Measurements from ENCODE around the gene PFDN1. TPM values are rescaled to one million over a fixed set of nuclear protein-coding genes. Genes with fewer than 3 reads are reported as not detected.

PFDN1 gene
- polyA plus RNA-seq, 6 donors from 2014 or later: 110 to 269 (median 140) TPM

GRCh38 chr5:140303966-140304365, 1.1 kb upstream of the PFDN1 start:
- ATAC-seq (ENCODE audit: low read depth in 2 of 2) (no peak), DNase-seq (no peak)
- peaks cover 0 to 2% (median 0%) of the 10 kb centered on the region in 7 donors for H3K9me3 Mint-ChIP-seq
- peaks cover 3 to 8% (median 7%) of the 10 kb centered on the region in 3 donors for H3K27me3 Mint-ChIP-seq
- peak overlapping the region in 4 of 8 donors; percentile 9 to 51 (median 38) for H3K4me3 Mint-ChIP-seq
- H3K27ac Mint-ChIP-seq: no peak overlapping the region
- peaks cover 15 to 17% (median 17%) of the 10 kb centered on the region in 3 donors for H3K4me1 Mint-ChIP-seq
- H3K36me3 Mint-ChIP-seq: peaks cover 0 to 5% of the 10 kb centered on the region in 2 donors

GRCh38 chr5:140301136-140301535, 1.8 kb downstream of the PFDN1 start:
- DNase-seq: no peak
- no peak for ATAC-seq (ENCODE audit: low read depth in 2 of 2)
- peaks cover 19 to 29% (median 29%) of the 10 kb centered on the region in 3 donors for H3K4me1 Mint-ChIP-seq
- no peak overlapping the region for H3K27ac Mint-ChIP-seq
- H3K27me3 Mint-ChIP-seq: peaks cover 2 to 3% (median 3%) of the 10 kb centered on the region in 3 donors
- H3K9me3 Mint-ChIP-seq: no peaks in the 10 kb centered on the region
- peaks cover 0 to 5% of the 10 kb centered on the region in 2 donors for H3K36me3 Mint-ChIP-seq
- H3K4me3 Mint-ChIP-seq: peak overlapping the region in 5 of 8 donors; percentile 29 to 95 (median 73)

DNA sequence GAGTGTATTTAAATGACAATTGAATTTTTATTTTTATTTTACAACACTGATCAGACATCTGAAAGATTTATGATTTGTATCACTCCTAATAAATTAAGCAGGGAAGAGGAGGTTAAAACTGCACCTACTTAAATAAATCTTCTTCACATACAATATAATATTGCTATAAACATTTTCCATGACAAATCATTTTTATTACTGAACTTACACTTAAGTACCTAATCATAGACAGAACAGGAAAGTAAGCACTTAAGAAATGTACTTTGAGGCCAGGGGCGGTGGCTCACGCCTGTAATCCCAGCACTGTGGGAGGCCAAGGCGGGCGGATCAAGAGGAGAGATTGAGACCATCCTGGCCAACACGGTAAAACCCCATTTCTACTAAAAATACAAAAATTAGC, 3.8 kb downstream of the PFDN1 start:
- Mint-ChIP-seq H3K4me3 (no peak overlapping the region), H3K27me3 (no peaks in the 10 kb centered on the region), H3K27ac (peak overlapping the region in 1 of 6 donors; percentile 74), H3K36me3 (peaks cover 0 to 5% of the 10 kb centered on the region in 2 donors), H3K9me3 (no peaks in the 10 kb centered on the region), H3K4me1 (peaks cover 29 to 45% (median 43%) of the 10 kb centered on the region in 3 donors)
- DNase-seq (no peak), ATAC-seq (ENCODE audit: low read depth in 2 of 2) (no peak)

- DNase-seq: no peak
- Mint-ChIP-seq H3K4me3 (no peak overlapping the region), H3K27me3 (no peaks in the 10 kb centered on the region), H3K9me3 (no peaks in the 10 kb centered on the region), H3K36me3 (peaks cover 0 to 5% of the 10 kb centered on the region in 2 donors), H3K4me1 (peaks cover 26 to 48% (median 48%) of the 10 kb centered on the region in 3 donors), H3K27ac (peak overlapping the region in 1 of 6 donors; percentile 14)
- ATAC-seq (ENCODE audit: low read depth in 2 of 2): no peak
Observed at GRCh38 chr5:140298183-140298601, 4.7 kb downstream of the PFDN1 start.

DNA sequence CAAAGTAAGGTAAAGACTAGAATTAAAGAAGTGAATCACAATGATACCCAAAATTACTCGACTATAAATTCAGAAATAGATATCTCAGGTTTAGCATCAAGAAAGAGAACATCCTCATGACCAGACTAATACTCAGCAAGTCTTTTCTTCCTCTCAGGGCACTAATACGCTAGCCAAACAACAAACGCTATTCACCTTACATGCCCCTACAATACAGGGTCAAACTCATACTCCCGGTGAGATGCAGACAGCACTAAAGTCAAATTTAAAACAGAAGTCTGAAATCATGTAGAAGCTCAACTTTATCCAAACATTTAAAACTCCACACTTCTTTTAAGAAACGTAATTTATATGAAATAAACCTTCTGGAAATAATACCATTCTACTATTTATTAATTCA, 5.6 kb downstream of the PFDN1 start:
- no peaks in the 10 kb centered on the region for H3K9me3 Mint-ChIP-seq
- ATAC-seq (ENCODE audit: low read depth in 2 of 2) (no peak), DNase-seq (no peak)
- H3K27ac Mint-ChIP-seq: peak overlapping the region in 1 of 6 donors; percentile 58
- H3K4me1 Mint-ChIP-seq: peaks cover 21 to 43% (median 40%) of the 10 kb centered on the region in 3 donors
- peaks cover 0 to 5% of the 10 kb centered on the region in 2 donors for H3K36me3 Mint-ChIP-seq
- no peaks in the 10 kb centered on the region for H3K27me3 Mint-ChIP-seq
- H3K4me3 Mint-ChIP-seq: no peak overlapping the region

- DNase-seq (no peak), ATAC-seq (ENCODE audit: low read depth in 2 of 2) (no peak)
- Mint-ChIP-seq H3K4me3 (no peak overlapping the region), H3K36me3 (peaks cover 0 to 5% of the 10 kb centered on the region in 2 donors), H3K27me3 (no peaks in the 10 kb centered on the region), H3K27ac (peak overlapping the region in 1 of 6 donors; percentile 83), H3K4me1 (peaks cover 17 to 39% (median 37%) of the 10 kb centered on the region in 3 donors), H3K9me3 (no peaks in the 10 kb centered on the region)
Observed at GRCh38 chr5:140296289-140296688, 6.6 kb downstream of the PFDN1 start.

DNA sequence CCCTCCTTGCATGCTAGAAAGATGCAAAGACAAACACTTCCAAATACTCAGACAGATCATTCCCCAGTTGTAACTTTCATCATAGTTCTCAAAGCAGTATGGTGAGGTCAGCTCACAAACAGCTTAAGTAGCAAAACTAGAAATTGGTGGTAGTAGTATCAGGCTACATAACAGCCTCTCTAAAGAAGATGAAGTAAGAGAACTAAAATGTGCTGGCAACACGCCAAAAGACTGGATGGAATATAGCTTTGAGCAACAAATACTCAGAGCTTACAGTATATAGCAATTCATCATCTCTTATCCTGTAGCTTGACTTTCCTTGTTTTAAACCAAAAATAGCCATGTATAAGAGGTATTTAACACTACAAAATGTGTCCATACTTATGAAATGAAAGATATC, 7.5 kb downstream of the PFDN1 start:
- ATAC-seq (ENCODE audit: low read depth in 2 of 2) (no peak), DNase-seq (no peak)
- H3K4me1 Mint-ChIP-seq: peaks cover 17 to 46% (median 37%) of the 10 kb centered on the region in 3 donors
- no peaks in the 10 kb centered on the region for H3K9me3 Mint-ChIP-seq
- H3K4me3 Mint-ChIP-seq: no peak overlapping the region
- no peak overlapping the region for H3K27ac Mint-ChIP-seq
- H3K27me3 Mint-ChIP-seq: no peaks in the 10 kb centered on the region
- peaks cover 0 to 4% of the 10 kb centered on the region in 2 donors for H3K36me3 Mint-ChIP-seq

DNA sequence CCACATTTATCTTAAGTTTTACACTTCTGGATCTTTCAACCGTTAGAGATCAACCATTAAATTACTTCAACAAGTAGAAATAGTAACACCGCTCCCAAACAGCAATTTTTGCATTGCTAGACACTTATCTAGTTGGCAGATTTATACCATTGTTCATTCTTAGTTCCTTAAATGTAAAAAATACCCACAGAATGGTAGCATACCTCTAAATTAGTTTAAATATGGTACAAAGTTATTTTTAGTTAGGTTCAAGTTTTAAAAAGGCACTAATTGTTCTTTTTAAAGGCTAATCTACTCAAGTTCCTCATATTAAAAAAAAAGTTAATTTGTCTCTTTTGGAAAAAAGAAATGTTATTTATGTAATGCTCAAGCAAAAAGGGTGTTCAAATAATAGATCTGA, 8.1 kb downstream of the PFDN1 start:
- Mint-ChIP-seq H3K36me3 (no peaks in the 10 kb centered on the region), H3K9me3 (no peaks in the 10 kb centered on the region), H3K27me3 (no peaks in the 10 kb centered on the region), H3K4me1 (peaks cover 16 to 50% (median 37%) of the 10 kb centered on the region in 3 donors), H3K4me3 (peak overlapping the region in 1 of 8 donors; percentile 21), H3K27ac (no peak overlapping the region)
- DNase-seq: no peak
- no peak for ATAC-seq (ENCODE audit: low read depth in 2 of 2)

GRCh38 chr5:140293849-140294100, 9.1 kb downstream of the PFDN1 start:
- ATAC-seq (ENCODE audit: low read depth in 2 of 2): no peak
- H3K27ac Mint-ChIP-seq: no peak overlapping the region
- H3K36me3 Mint-ChIP-seq: no peaks in the 10 kb centered on the region
- H3K9me3 Mint-ChIP-seq: no peaks in the 10 kb centered on the region
- H3K4me3 Mint-ChIP-seq: no peak overlapping the region
- H3K27me3 Mint-ChIP-seq: no peaks in the 10 kb centered on the region
- no peak for DNase-seq
- peaks cover 20 to 56% (median 37%) of the 10 kb centered on the region in 3 donors for H3K4me1 Mint-ChIP-seq

DNA sequence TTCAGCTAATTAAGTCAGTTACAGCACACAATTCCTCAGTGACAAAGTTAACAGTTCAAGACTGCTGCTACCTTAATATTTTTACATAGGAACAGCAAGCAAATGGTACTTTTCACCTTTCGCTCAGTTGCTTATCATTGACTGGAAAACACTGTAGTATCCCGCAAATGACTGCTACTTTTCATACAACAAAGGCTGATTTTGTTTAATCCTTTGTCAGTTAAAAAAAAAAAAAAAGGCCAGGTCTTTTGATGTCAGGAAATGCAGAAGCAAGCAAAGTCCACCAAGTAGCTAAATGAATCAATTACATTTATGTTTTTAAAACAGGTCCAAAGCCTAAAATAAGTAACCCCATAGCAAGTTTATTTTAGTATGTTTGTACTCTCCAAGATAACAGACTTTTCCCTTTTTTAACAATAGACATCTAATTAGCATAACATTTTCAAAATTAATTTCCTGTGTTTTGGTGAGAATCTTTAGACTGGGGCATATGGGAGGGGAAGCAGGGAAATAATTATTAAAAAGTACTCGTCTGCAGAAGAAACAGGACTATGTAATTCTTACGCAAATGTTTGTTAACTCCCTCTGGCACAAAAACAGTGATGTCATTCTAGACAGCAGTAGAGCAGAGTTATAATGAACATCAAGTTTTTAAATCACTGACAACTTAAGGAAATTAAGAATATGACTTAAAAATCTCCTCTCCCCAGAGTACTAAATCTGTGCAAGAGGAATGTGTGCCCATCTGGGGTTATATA, 9.6 kb downstream of the PFDN1 start:
- peak overlapping the region in 1 of 6 donors; percentile 16 for H3K27ac Mint-ChIP-seq
- ATAC-seq (ENCODE audit: low read depth in 2 of 2) (no peak), DNase-seq (no peak)
- no peaks in the 10 kb centered on the region for H3K9me3 Mint-ChIP-seq
- peaks cover 20 to 54% (median 37%) of the 10 kb centered on the region in 3 donors for H3K4me1 Mint-ChIP-seq
- no peaks in the 10 kb centered on the region for H3K27me3 Mint-ChIP-seq
- H3K4me3 Mint-ChIP-seq: peak overlapping the region in 1 of 8 donors; percentile 10
- no peaks in the 10 kb centered on the region for H3K36me3 Mint-ChIP-seq

DNA sequence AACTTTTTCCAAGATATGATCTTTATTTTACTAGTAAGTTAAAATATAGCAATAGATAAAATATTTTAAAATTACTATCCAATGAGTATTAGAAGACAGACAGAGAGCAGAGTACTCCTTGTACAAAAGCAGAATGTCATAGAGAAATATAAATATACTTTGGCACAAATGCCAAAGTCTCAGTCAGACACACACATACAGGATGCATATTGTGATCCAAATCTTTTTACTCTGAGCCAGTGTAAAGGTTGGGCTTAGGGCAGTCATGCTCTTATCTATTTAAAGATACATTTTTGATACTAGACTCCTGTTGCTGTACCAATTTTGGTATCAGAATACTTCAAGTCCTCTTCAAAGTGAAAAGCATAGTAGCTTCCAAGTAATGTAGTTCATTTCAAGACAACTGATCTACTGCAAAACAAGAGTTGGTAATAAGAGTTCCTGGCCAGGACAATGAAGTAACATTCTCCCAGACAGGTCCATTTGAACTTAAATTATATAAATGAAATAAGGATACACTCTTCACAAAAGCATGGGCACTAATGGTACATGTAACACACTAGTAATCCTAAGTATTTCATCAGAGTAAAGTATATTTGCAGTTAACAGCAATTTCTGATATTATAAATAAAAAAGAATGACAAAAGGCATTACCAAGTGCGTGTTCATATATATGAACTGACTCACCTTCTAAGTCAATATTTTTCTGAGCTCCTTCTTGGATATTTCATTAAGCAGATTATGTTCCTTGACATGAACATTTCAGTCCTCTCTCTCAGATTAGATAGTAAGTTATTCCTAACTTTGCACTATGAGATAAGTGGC, 10.5 kb downstream of the PFDN1 start:
- H3K36me3 Mint-ChIP-seq: no peaks in the 10 kb centered on the region
- peaks cover 20 to 53% (median 34%) of the 10 kb centered on the region in 3 donors for H3K4me1 Mint-ChIP-seq
- no peaks in the 10 kb centered on the region for H3K9me3 Mint-ChIP-seq
- DNase-seq (no peak), ATAC-seq (ENCODE audit: low read depth in 2 of 2) (no peak)
- H3K27me3 Mint-ChIP-seq: no peaks in the 10 kb centered on the region
- H3K4me3 Mint-ChIP-seq: no peak overlapping the region
- no peak overlapping the region for H3K27ac Mint-ChIP-seq

GRCh38 chr5:140287801-140288521, 14.9 kb downstream of the PFDN1 start:
- no peak overlapping the region for H3K4me3 Mint-ChIP-seq
- H3K9me3 Mint-ChIP-seq: no peaks in the 10 kb centered on the region
- H3K27me3 Mint-ChIP-seq: no peaks in the 10 kb centered on the region
- DNase-seq (no peak), ATAC-seq (ENCODE audit: low read depth in 2 of 2) (no peak)
- peak overlapping the region in 1 of 6 donors; percentile 49 for H3K27ac Mint-ChIP-seq
- H3K4me1 Mint-ChIP-seq: peaks cover 12 to 50% (median 24%) of the 10 kb centered on the region in 3 donors
- H3K36me3 Mint-ChIP-seq: no peaks in the 10 kb centered on the region

- H3K4me3 Mint-ChIP-seq: no peak overlapping the region
- no peak for DNase-seq
- H3K27ac Mint-ChIP-seq: peak overlapping the region in 2 of 6 donors; percentile 32 to 60
- H3K36me3 Mint-ChIP-seq: no peaks in the 10 kb centered on the region
- ATAC-seq (ENCODE audit: low read depth in 2 of 2): no peak
- H3K4me1 Mint-ChIP-seq: peaks cover 12 to 49% (median 28%) of the 10 kb centered on the region in 3 donors
- no peaks in the 10 kb centered on the region for H3K9me3 Mint-ChIP-seq
- no peaks in the 10 kb centered on the region for H3K27me3 Mint-ChIP-seq
Observed at GRCh38 chr5:140286424-140286823, 16.5 kb downstream of the PFDN1 start.

Measured in naive B cell (primary cell).